HCT116 (cell line): ENCODE data around the gene CTTNBP2. TPM values are rescaled to one million over a fixed set of nuclear protein-coding genes. Genes with fewer than 3 reads are reported as not detected.

Experiments used
- ATAC-seq: fragments of 200-7000 bp; cut with Tn5 transposase; 2 replicates; pipeline ENCODE4 v1.9.1; 2020; ENCODE audit warnings: mild to moderate bottlenecking, moderate library complexity
- BruUV-seq: library from RNA; stranded (reverse); fragments of 400-500 nt; replicated peaks from 2 replicates; lab custom pipeline; 2021; lab: Mats Ljungman, UMichigan
- CTCF ChIA-PET: fragments of 300-600 bp; sonication (Branson Sonifier 250); formaldehyde crosslinking; loops from one replicate; lab custom pipeline; 2021; ENCODE audit warnings: antibody characterized with exemption; lab: Charles Lee
- POLR2A ChIA-PET: fragments of 300-600, 350-600 bp; sonication (Branson Sonifier 250); formaldehyde crosslinking; loops from one replicate; lab custom pipeline; 2021; ENCODE audit warnings: antibody characterized with exemption; lab: Charles Lee
- RAD21 ChIA-PET, 2 experiments: fragments of 300-600 bp; sonication (Branson Sonifier 250); formaldehyde crosslinking; loops; one replicate each; lab custom pipeline; 2023; ENCODE audit warnings: low total read pairs in 2 of 2; ENCODE audit not compliant: uncharacterized antibody in 2 of 2, unreplicated experiment in 2 of 2, low non-redundant PET in 1 of 2; lab: Charles Lee
- DNase-seq: peaks from one replicate; pipeline ENCODE4 v3.0.0-alpha.2; 2010; ENCODE audit warnings: low read depth, low spot score
- H2AFZ ChIP-seq: fragments of 200-600 bp; shearing (Covaris generic), sonication (generic); 2 replicates; pipeline ENCODE4 v1.6.1; 2017; ENCODE audit warnings: low read depth, mixed run types, mixed read lengths, antibody characterized with exemption, low read length; ENCODE audit not compliant: poor library complexity, severe bottlenecking
- H3K27ac ChIP-seq: 2 replicates; pipeline ENCODE4 v1.5.1; 2012; ENCODE audit warnings: low read depth, low read length
- H3K27me3 ChIP-seq: fragments of 200-600 bp; sonication (generic); 2 replicates; pipeline ENCODE4 v1.6.1; 2016; ENCODE audit warnings: mixed run types, low read length, mixed read lengths; ENCODE audit not compliant: insufficient read depth
- H3K36me3 ChIP-seq, 2 experiments: fragments of 200-500 bp in 1 of 2; fragments of 200-600 bp in 1 of 2; sonication (Bioruptor generic) in 1 of 2; sonication (generic) in 1 of 2; 2 replicates each; pipeline versions ENCODE4 v1.5.1 to v1.6.1; 2014 to 2016; ENCODE audit warnings: low read length in 2 of 2, inconsistent platforms in 1 of 2, mixed read lengths in 1 of 2, mixed run types in 1 of 2; ENCODE audit not compliant: insufficient read depth in 2 of 2, control insufficient read depth in 1 of 2
- H3K4me1 ChIP-seq, 2 experiments: fragments of 200-600 bp in 1 of 2; sonication (generic) in 1 of 2; 2 replicates each; pipeline versions ENCODE4 v1.5.1 to v1.6.1; 2012 to 2017; ENCODE audit warnings: low read length in 2 of 2, inconsistent platforms in 1 of 2, mild to moderate bottlenecking in 1 of 2, mixed read lengths in 1 of 2, mixed run types in 1 of 2, moderate library complexity in 1 of 2; ENCODE audit not compliant: insufficient read depth in 2 of 2, control insufficient read depth in 1 of 2
- H3K4me2 ChIP-seq: fragments of 200-600 bp; sonication (generic); 2 replicates; pipeline ENCODE4 v1.6.1; 2017; ENCODE audit warnings: mixed run types, low read length, mixed read lengths
- H3K4me3 ChIP-seq, 2 experiments: fragments of 200-600 bp in 1 of 2; sonication (generic) in 1 of 2; replicated peaks in 1 of 2; 2 replicates each; pipeline ENCODE4 v1.5.1; 2011 to 2016; ENCODE audit warnings: low read length in 2 of 2, control low read depth in 1 of 2, low read depth in 1 of 2, mild to moderate bottlenecking in 1 of 2, mixed read lengths in 1 of 2, mixed run types in 1 of 2
- H3K79me2 ChIP-seq: fragments of 200-600 bp; sonication (generic); 2 replicates; pipeline ENCODE4 v1.6.1; 2017; ENCODE audit warnings: mild to moderate bottlenecking, mixed run types, low read length, moderate library complexity, mixed read lengths; ENCODE audit not compliant: insufficient read depth
- H3K9ac ChIP-seq: fragments of 200-600 bp; sonication (generic); 2 replicates; pipeline ENCODE4 v1.6.1; 2016; ENCODE audit warnings: low read length, mixed read lengths
- H3K9me2 ChIP-seq: fragments of 200-600 bp; sonication (generic), shearing (Covaris generic); 2 replicates; pipeline ENCODE4 v1.6.1; 2017; ENCODE audit warnings: mixed run types, mild to moderate bottlenecking, moderate library complexity; ENCODE audit not compliant: insufficient read depth
- H3K9me3 ChIP-seq, 2 experiments: fragments of 200-500 bp in 1 of 2; fragments of 200-600 bp in 1 of 2; sonication (Bioruptor generic) in 1 of 2; sonication (generic) in 1 of 2; 2 replicates each; pipeline ENCODE4 v1.6.1; 2014 to 2017; ENCODE audit warnings: low read length in 2 of 2, mixed read lengths in 2 of 2, inconsistent platforms in 1 of 2, low read depth in 1 of 2, mild to moderate bottlenecking in 1 of 2, mixed run types in 1 of 2, moderate library complexity in 1 of 2; ENCODE audit not compliant: control insufficient read depth in 1 of 2, insufficient read depth in 1 of 2
- H4K20me1 ChIP-seq: fragments of 200-600 bp; sonication (generic), shearing (Covaris generic); 2 replicates; pipeline ENCODE4 v1.6.1; 2017; ENCODE audit warnings: mixed run types, mild to moderate bottlenecking, moderate library complexity; ENCODE audit not compliant: insufficient read depth
- CTCF ChIP-seq, 3 experiments: fragments of 200-600 bp in 1 of 3; sonication (generic) in 1 of 3; IDR thresholded peaks in 2 of 3; conservative IDR thresholded peaks in 1 of 3; 2 replicates each; pipeline ENCODE4 v1.5.1; 2012 to 2017; ENCODE audit warnings: low read depth in 2 of 3, low read length in 2 of 3, antibody characterized with exemption in 1 of 3, borderline replicate concordance in 1 of 3, control low read depth in 1 of 3, mild to moderate bottlenecking in 1 of 3, mixed read lengths in 1 of 3, mixed run types in 1 of 3, moderate library complexity in 1 of 3; ENCODE audit not compliant: insufficient read depth in 1 of 3
- EZH2phosphoT487 ChIP-seq: fragments of 200-600 bp; IDR thresholded peaks from 2 replicates; pipeline ENCODE4 v1.6.1; 2018; ENCODE audit warnings: antibody characterized with exemption, borderline replicate concordance
- FOSL1 ChIP-seq: IDR thresholded peaks from 2 replicates; pipeline ENCODE4 v1.6.1; 2012; ENCODE audit warnings: low read depth
- JUND ChIP-seq: IDR thresholded peaks from 2 replicates; pipeline ENCODE4 v1.6.1; 2012
- RAD21 ChIP-seq: IDR thresholded peaks from 2 replicates; pipeline ENCODE4 v1.6.1; 2012; ENCODE audit warnings: low read depth, mild to moderate bottlenecking
- REST ChIP-seq: IDR thresholded peaks from 2 replicates; pipeline ENCODE4 v1.6.1; 2012; ENCODE audit warnings: low read depth
- SP1 ChIP-seq: IDR thresholded peaks from 2 replicates; pipeline ENCODE4 v1.6.1; 2012; ENCODE audit warnings: low read depth
- SRF ChIP-seq: IDR thresholded peaks from 2 replicates; pipeline ENCODE4 v1.6.1; 2012; ENCODE audit warnings: low read depth
- TCF7L2 ChIP-seq: IDR thresholded peaks from 2 replicates; pipeline ENCODE4 v1.7.0; 2011; ENCODE audit warnings: borderline replicate concordance, inconsistent platforms; ENCODE audit not compliant: insufficient read depth, insufficient read length; ENCODE audit errors: extremely low read depth
- YY1 ChIP-seq: IDR thresholded peaks from 2 replicates; pipeline ENCODE4 v1.6.1; 2011; ENCODE audit warnings: low read length, low read depth, moderate library complexity, mild to moderate bottlenecking; ENCODE audit not compliant: insufficient replicate concordance; ENCODE audit errors: extremely low read depth
- ZNF274 ChIP-seq: fragments of 200-500 bp; sonication (Bioruptor generic); IDR thresholded peaks from 2 replicates; pipeline ENCODE4 v1.6.1; 2014; ENCODE audit warnings: mild to moderate bottlenecking, low read depth, low read length, inconsistent platforms
- intact Hi-C: fragments of 100-400 bp; cut with micrococcal nuclease; formaldehyde crosslinking; loops from 2 replicates; pipeline ENCODE4 v1.10.0; 2022
- total RNA-seq: library from RNA; stranded (reverse); gene quantifications from one replicate; pipeline ENCODE4 v1.2.1, GENCODE V29; 2021; ENCODE audit not compliant: unreplicated experiment

Gene CTTNBP2
- total RNA-seq, 1 experiment from 2014 or later: 5.4 TPM

- no peaks in the 10 kb centered on the region for H3K79me2 ChIP-seq
- H3K27ac ChIP-seq: no peak overlapping the region
- H3K4me2 ChIP-seq: no peak overlapping the region
- BruUV-seq: no TSS peak
- H3K9me3 ChIP-seq: no peaks in the 10 kb centered on the region
- H4K20me1 ChIP-seq: no peaks in the 10 kb centered on the region
- H3K27me3 ChIP-seq: no peaks in the 10 kb centered on the region
- ATAC-seq: no peak
- H2AFZ ChIP-seq: no peak overlapping the region
- POLR2A ChIA-PET: no interaction called here
- intact Hi-C loops: no loop called here
- RAD21 ChIA-PET: no interaction called here
- H3K4me3 ChIP-seq: no peak overlapping the region
- H3K4me1 ChIP-seq: no peaks in the 10 kb centered on the region
- CTCF ChIA-PET: no interaction called here
- no peak overlapping the region for H3K9ac ChIP-seq
- H3K36me3 ChIP-seq: no peaks in the 10 kb centered on the region; a peak in 1 of 4 replicates
- no peak for DNase-seq
- TF ChIP-seq TCF7L2 (no peak), FOSL1 (no peak), EZH2phosphoT487 (no peak), JUND (no peak), ZNF274 (no peak), SRF (no peak), REST (no peak), CTCF (IDR thresholded peaks at IDR 0.05 in 2 of 3, conservative IDR thresholded peaks at IDR 0.05 in 1 of 3; ENCODE audit: borderline replicate concordance in 1 of 3, insufficient read depth in 1 of 3, low read depth in 2 of 3, low read length in 2 of 3) (no peak), YY1 (no peak), SP1 (no peak), RAD21 (no peak)
- no peaks in the 10 kb centered on the region for H3K9me2 ChIP-seq
These were observed 79.3 kb downstream of the CTTNBP2 start for GRCh38 chr7:117793976-117794375.
